Stimulated activated CD8-positive, alpha-beta memory T cell treated with anti-CD3 and anti-CD28 coated beads, Interleukin-12 subunit alpha, Interleukin-12 subunit beta, amount 100 ng/mL, for 4 hours (primary cell): ENCODE data around the gene RBM19.
"Not testable (repeated sequence)": the region's sequence is repeated elsewhere in the genome, so short reads cannot be mapped to it uniquely, and the experiment has no call there.

ENCODE experiments used
- DNase-seq: peaks from one replicate; pipeline ENCODE4 v3.0.0-alpha.2; 2020; ENCODE audit warnings: low read depth

The RBM19 gene

GRCh38 chr12:113929312-113929989, 36.7 kb downstream of the RBM19 start:
- no peak for DNase-seq

GRCh38 chr12:113926788-113927187, 39.3 kb downstream of the RBM19 start:
- no peak for DNase-seq

GRCh38 chr12:113924341-113924740, 41.8 kb downstream of the RBM19 start:
- DNase-seq, result no peak

- DNase-seq, result no peak
Measured at GRCh38 chr12:113923251-113923650, 42.9 kb downstream of the RBM19 start.

- DNase-seq, result no peak
Measured at GRCh38 chr12:113921430-113921829, 44.7 kb downstream of the RBM19 start.

- no peak for DNase-seq
Measured at GRCh38 chr12:113919791-113920190, 46.3 kb downstream of the RBM19 start.

- DNase-seq, result no peak
Measured at GRCh38 chr12:113918306-113918705, 47.8 kb downstream of the RBM19 start.

- no peak for DNase-seq
Measured at GRCh38 chr12:113917393-113917792, 48.7 kb downstream of the RBM19 start.

GRCh38 chr12:113914806-113915205, 51.3 kb downstream of the RBM19 start:
- DNase-seq, result no peak

GRCh38 chr12:113914176-113914575, 51.9 kb downstream of the RBM19 start:
- DNase-seq, result no peak

GRCh38 chr12:113912760-113913329, 53.3 kb downstream of the RBM19 start:
- DNase-seq, result no peak

GRCh38 chr12:113911971-113912759, 54.0 kb downstream of the RBM19 start:
- no peak for DNase-seq

GRCh38 chr12:113910751-113911272, 55.3 kb downstream of the RBM19 start:
- DNase-seq, result no peak

- DNase-seq, result no peak
Measured at GRCh38 chr12:113909776-113910420, 56.2 kb downstream of the RBM19 start.

- DNase-seq, result no peak
Measured at GRCh38 chr12:113908584-113909100, 57.5 kb downstream of the RBM19 start.

- no peak for DNase-seq
Measured at GRCh38 chr12:113907446-113908180, 58.5 kb downstream of the RBM19 start.

GRCh38 chr12:113906411-113907200, 59.5 kb downstream of the RBM19 start:
- no peak for DNase-seq

GRCh38 chr12:113905829-113906228, 60.3 kb downstream of the RBM19 start:
- no peak for DNase-seq

GRCh38 chr12:113903381-113903863, 62.7 kb downstream of the RBM19 start:
- no peak for DNase-seq

GRCh38 chr12:113901319-113901718, 64.8 kb downstream of the RBM19 start:
- DNase-seq, result not testable (repeated sequence)
